Measurements from ENCODE around the gene SELENOI. TPM values are rescaled to one million over a fixed set of nuclear protein-coding genes. Genes with fewer than 3 reads are reported as not detected.

SELENOI gene
- total and polyA plus RNA-seq, 10 of the 15 experiments (the other 5 are each of a cell fraction or from before 2014, with no cell fraction given) = 5.2 to 31.4 (median 17.4) TPM

GRCh38 chr2:26432363-26432762 is 86.4 kb downstream of the SELENOI start:
- Histone ChIP-seq H2AFZ (ENCODE audit: control insufficient read depth, low read depth, low read length) (no peak overlapping the region), H3K79me2 (ENCODE audit: control insufficient read depth, insufficient read depth, low read length) (no peaks in the 10 kb centered on the region), H3K4me2 (ENCODE audit: control insufficient read depth, insufficient read depth) (no peak overlapping the region), H3K9ac (ENCODE audit: control insufficient read depth, insufficient read depth, low read length) (no peak overlapping the region), H3K27me3 (replicated peaks in 1 of 2; ENCODE audit: control insufficient read depth in 2 of 2, insufficient read depth in 2 of 2, low read length in 1 of 2) (0 out of 4 replicates have a peak, but pooled peaks cover 0 to 2% of the 10 kb centered on the region in 2 experiments), H3K4me1 (ENCODE audit: control insufficient read depth, insufficient read depth, low read length) (no peaks in the 10 kb centered on the region), H3K9me3 (replicated peaks; ENCODE audit: control insufficient read depth, insufficient read depth, low read length) (no peaks in the 10 kb centered on the region), H3K4me3 (no peak overlapping the region), H3K36me3 (ENCODE audit: control insufficient read depth in 2 of 2, insufficient read depth in 2 of 2, low read length in 1 of 2) (no peaks in the 10 kb centered on the region), H4K20me1 (ENCODE audit: control insufficient read depth, insufficient read depth) (no peaks in the 10 kb centered on the region), H3K27ac (ENCODE audit: control insufficient read depth, insufficient read depth) (no peak overlapping the region)
- TF ChIP-seq PKNOX1 (IDR thresholded peaks at IDR 0.05) = no peak
- no peak for TF ChIP-seq SPI1 (IDR thresholded peaks at IDR 0.05; ENCODE audit: borderline replicate concordance, insufficient read depth, low read depth, low read length)
- no peak for TF ChIP-seq MYB (IDR thresholded peaks at IDR 0.05; ENCODE audit: borderline replicate concordance, low read depth, low read length)
- TF ChIP-seq GATAD2B (conservative IDR thresholded peaks at IDR 0.05; ENCODE audit: low read depth) = no peak
- TF ChIP-seq MEF2A (IDR thresholded peaks at IDR 0.05; ENCODE audit: insufficient read depth, low read depth, low read length) = no peak
- no peak for TF ChIP-seq SUPT20H (IDR thresholded peaks at IDR 0.05; ENCODE audit: borderline replicate concordance, control insufficient read depth, low read depth, low read length)
- ATAC-seq (no peak), FAIRE-seq (no peak), DNase-seq (ENCODE audit: low read depth, low spot score) (no peak)
- intact Hi-C loops (cut with micrococcal nuclease; ENCODE audit: unreplicated experiment) = no loop called here
- in situ Hi-C loops (cut with MboI) = no loop called here
- POLR2A ChIA-PET = no interaction called here
- RAD21 ChIA-PET (ENCODE audit: unreplicated experiment) = no interaction called here
- BruUV-seq (replicated peaks) = no TSS peak
- CTCF ChIA-PET = interaction anchor here (1.7 kb wide), 1 partner anchor 12 kb away, joined by 3 read pairs; no protein-coding TSS in a partner anchor
- SMC1A ChIA-PET (ENCODE audit: uncharacterized antibody, unreplicated experiment) = interaction anchor here (0.6 to 1.0 kb wide), 2 partner anchors 20 to 108 kb away, joined by 3 read pairs; no protein-coding TSS in a partner anchor

GRCh38 chr2:26432859-26433258 is 86.9 kb downstream of the SELENOI start:
- H3K4me3 ChIP-seq = no peak overlapping the region
- no TSS peak for BruUV-seq (replicated peaks)
- H3K27me3 ChIP-seq (replicated peaks in 1 of 2; ENCODE audit: control insufficient read depth in 2 of 2, insufficient read depth in 2 of 2, low read length in 1 of 2) = 0 out of 4 replicates have a peak, but pooled peaks cover 0 to 2% of the 10 kb centered on the region in 2 experiments
- ATAC-seq = no peak
- no peak overlapping the region for H2AFZ ChIP-seq (ENCODE audit: control insufficient read depth, low read depth, low read length)
- no peaks in the 10 kb centered on the region for H3K9me3 ChIP-seq (replicated peaks; ENCODE audit: control insufficient read depth, insufficient read depth, low read length)
- intact Hi-C loops (cut with micrococcal nuclease; ENCODE audit: unreplicated experiment) (no loop called here), in situ Hi-C loops (cut with MboI) (no loop called here)
- SMC1A ChIA-PET (ENCODE audit: uncharacterized antibody, unreplicated experiment) = no interaction called here
- WGBS (ENCODE audit: insufficient coverage, insufficient replicate concordance, low lambda C conversion rate, missing lambda C conversion rate) = 28% methylated on average over 2 of the region's 2 CpGs
- POLR2A ChIA-PET = no interaction called here
- DNase-seq (ENCODE audit: low read depth, low spot score) = no peak
- no peak overlapping the region for H3K4me2 ChIP-seq (ENCODE audit: control insufficient read depth, insufficient read depth)
- no peaks in the 10 kb centered on the region for H4K20me1 ChIP-seq (ENCODE audit: control insufficient read depth, insufficient read depth)
- no peaks in the 10 kb centered on the region for H3K36me3 ChIP-seq (ENCODE audit: control insufficient read depth in 2 of 2, insufficient read depth in 2 of 2, low read length in 1 of 2)
- no peak for FAIRE-seq
- no peaks in the 10 kb centered on the region for H3K4me1 ChIP-seq (ENCODE audit: control insufficient read depth, insufficient read depth, low read length)
- no peak overlapping the region for H3K9ac ChIP-seq (ENCODE audit: control insufficient read depth, insufficient read depth, low read length)
- RAD21 ChIA-PET (ENCODE audit: unreplicated experiment) = no interaction called here
- no peak overlapping the region for H3K27ac ChIP-seq (ENCODE audit: control insufficient read depth, insufficient read depth)
- CTCF ChIA-PET = interaction anchor here (1.7 kb wide), 1 partner anchor 11 kb away, joined by 3 read pairs; no protein-coding TSS in a partner anchor
- TF ChIP-seq PKNOX1 (IDR thresholded peaks at IDR 0.05) (no peak), ASH2L (IDR thresholded peaks at IDR 0.05; ENCODE audit: borderline replicate concordance, low read depth) (no peak), PAX5 (IDR thresholded peaks at IDR 0.05; ENCODE audit: borderline replicate concordance, low read depth, low read length) (no peak), PML (IDR thresholded peaks at IDR 0.05; ENCODE audit: low read length) (no peak), KAT2A (conservative IDR thresholded peaks at IDR 0.05; ENCODE audit: control insufficient read depth, low read depth, low read length) (no peak)
- H3K79me2 ChIP-seq (ENCODE audit: control insufficient read depth, insufficient read depth, low read length) = no peaks in the 10 kb centered on the region
